SU-DHL-6 (cell line): Measurements from ENCODE around the gene TESPA1.

Experiments
- H2AFZ ChIP-seq: fragments of 200-600 bp; sonication (generic); 2 replicates; pipeline ENCODE4 v1.6.1; 2014; ENCODE audit warnings: low read depth, mild to moderate bottlenecking, moderate library complexity, mixed read lengths, antibody characterized with exemption, low read length; ENCODE audit not compliant: severe bottlenecking
- H3F3A ChIP-seq: fragments of 200-600 bp; shearing (Covaris generic); 2 replicates; pipeline ENCODE4 v1.6.0; 2016; ENCODE audit warnings: antibody characterized with exemption, mild to moderate bottlenecking; ENCODE audit not compliant: insufficient read depth
- H3K27ac ChIP-seq: fragments of 200-600 bp; sonication (generic); 2 replicates; pipeline ENCODE4 v1.5.1; 2016; ENCODE audit warnings: low read depth, mild to moderate bottlenecking, low read length, moderate library complexity, mixed read lengths
- H3K27me3 ChIP-seq: fragments of 200-600 bp; sonication (generic), shearing (Covaris generic); 2 replicates; pipeline ENCODE4 v1.6.0; 2014; ENCODE audit warnings: mild to moderate bottlenecking, low read length
- H3K36me3 ChIP-seq: fragments of 200-600 bp; sonication (generic); 2 replicates; pipeline ENCODE4 v1.6.1; 2014; ENCODE audit warnings: mild to moderate bottlenecking, low read length, mixed read lengths
- H3K4me2 ChIP-seq: fragments of 300-600, 200-600 bp; shearing (Covaris generic), sonication (generic); 2 replicates; pipeline ENCODE4 v1.6.0; 2014; ENCODE audit warnings: low read length, low read depth, mild to moderate bottlenecking; ENCODE audit not compliant: poor library complexity, severe bottlenecking
- H3K4me3 ChIP-seq: fragments of 200-600 bp; sonication (generic); 2 replicates; pipeline ENCODE4 v1.5.1; 2014; ENCODE audit warnings: antibody characterized with exemption, low read length, mild to moderate bottlenecking, mixed read lengths; ENCODE audit not compliant: insufficient read depth, poor library complexity, severe bottlenecking
- H3K79me2 ChIP-seq: fragments of 200-600 bp; sonication (generic); 2 replicates; pipeline ENCODE4 v1.6.1; 2014; ENCODE audit warnings: mild to moderate bottlenecking, low read length, moderate library complexity; ENCODE audit not compliant: insufficient read depth
- H3K9ac ChIP-seq: fragments of 200-600 bp; sonication (generic); 2 replicates; pipeline ENCODE4 v1.7.0; 2014; ENCODE audit warnings: mild to moderate bottlenecking, low read length
- H3K9me2 ChIP-seq: fragments of 200-600 bp; sonication (generic); replicated peaks from 2 replicates; pipeline ENCODE4 v1.6.1; 2014; ENCODE audit warnings: low read length; ENCODE audit not compliant: insufficient read depth
- H3K9me3 ChIP-seq: fragments of 200-600 bp; sonication (generic); 2 replicates; pipeline ENCODE4 v1.6.1; 2014; ENCODE audit warnings: low read length, mixed read lengths; ENCODE audit not compliant: insufficient read depth
- H4K20me1 ChIP-seq: fragments of 200-600 bp; sonication (generic); 2 replicates; pipeline ENCODE4 v1.6.1; 2014; ENCODE audit warnings: low read depth, mild to moderate bottlenecking, antibody characterized with exemption, low read length, moderate library complexity, mixed read lengths
- EZH2phosphoT487 ChIP-seq: fragments of 200-600 bp; sonication (generic), shearing (Covaris generic); conservative IDR thresholded peaks from 2 replicates; pipeline ENCODE4 v1.6.1; 2018; ENCODE audit warnings: mild to moderate bottlenecking, antibody characterized with exemption, low read length, moderate library complexity, mixed read lengths
- TF ChIP-seq, protein P1 (sequence below): fragments of 200-600 bp; sonication (generic); IDR thresholded peaks from one replicate; pipeline ENCODE4 v1.5.1; 2017; ENCODE audit warnings: antibody characterized with exemption, mild to moderate bottlenecking, low read length, moderate library complexity; ENCODE audit not compliant: insufficient read depth, poor library complexity, severe bottlenecking

Gene TESPA1

DNA sequence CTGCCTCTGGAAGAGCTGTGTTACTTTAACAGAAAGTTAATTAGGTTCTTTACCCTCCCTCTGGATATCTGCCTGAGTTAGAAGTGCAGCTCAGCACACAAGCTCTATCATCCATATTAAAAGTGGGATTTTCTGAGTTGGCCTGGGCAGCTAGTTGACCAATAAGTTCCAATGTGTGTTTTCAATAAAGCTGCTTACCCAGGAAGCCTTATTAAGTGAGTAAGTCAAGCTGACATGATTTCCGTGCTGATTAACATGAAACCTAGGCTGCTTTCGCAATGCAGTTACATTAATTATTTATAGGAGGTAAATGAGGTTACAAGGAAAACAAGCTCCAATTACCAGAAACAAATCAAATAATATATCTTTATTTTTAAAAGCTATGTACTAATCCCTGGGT lies 40.0 kb upstream of the TESPA1 start:
- no peak overlapping the region for H3K9ac ChIP-seq
- no peaks in the 10 kb centered on the region for H3K9me3 ChIP-seq
- H4K20me1 ChIP-seq, result no peaks in the 10 kb centered on the region
- H3K27me3 ChIP-seq, result no peaks in the 10 kb centered on the region
- no peak overlapping the region for H3K27ac ChIP-seq
- no peak overlapping the region for H2AFZ ChIP-seq
- no peaks in the 10 kb centered on the region for H3K9me2 ChIP-seq
- H3K4me3 ChIP-seq, result no peak overlapping the region
- H3F3A ChIP-seq, result no peaks in the 10 kb centered on the region
- H3K4me2 ChIP-seq, result no peak overlapping the region
- H3K36me3 ChIP-seq, result no peaks in the 10 kb centered on the region
- TF ChIP-seq, protein P1, sequence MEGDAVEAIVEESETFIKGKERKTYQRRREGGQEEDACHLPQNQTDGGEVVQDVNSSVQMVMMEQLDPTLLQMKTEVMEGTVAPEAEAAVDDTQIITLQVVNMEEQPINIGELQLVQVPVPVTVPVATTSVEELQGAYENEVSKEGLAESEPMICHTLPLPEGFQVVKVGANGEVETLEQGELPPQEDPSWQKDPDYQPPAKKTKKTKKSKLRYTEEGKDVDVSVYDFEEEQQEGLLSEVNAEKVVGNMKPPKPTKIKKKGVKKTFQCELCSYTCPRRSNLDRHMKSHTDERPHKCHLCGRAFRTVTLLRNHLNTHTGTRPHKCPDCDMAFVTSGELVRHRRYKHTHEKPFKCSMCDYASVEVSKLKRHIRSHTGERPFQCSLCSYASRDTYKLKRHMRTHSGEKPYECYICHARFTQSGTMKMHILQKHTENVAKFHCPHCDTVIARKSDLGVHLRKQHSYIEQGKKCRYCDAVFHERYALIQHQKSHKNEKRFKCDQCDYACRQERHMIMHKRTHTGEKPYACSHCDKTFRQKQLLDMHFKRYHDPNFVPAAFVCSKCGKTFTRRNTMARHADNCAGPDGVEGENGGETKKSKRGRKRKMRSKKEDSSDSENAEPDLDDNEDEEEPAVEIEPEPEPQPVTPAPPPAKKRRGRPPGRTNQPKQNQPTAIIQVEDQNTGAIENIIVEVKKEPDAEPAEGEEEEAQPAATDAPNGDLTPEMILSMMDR, result no peak
- no peak for TF ChIP-seq EZH2phosphoT487
- H3K79me2 ChIP-seq, result no peaks in the 10 kb centered on the region

DNA sequence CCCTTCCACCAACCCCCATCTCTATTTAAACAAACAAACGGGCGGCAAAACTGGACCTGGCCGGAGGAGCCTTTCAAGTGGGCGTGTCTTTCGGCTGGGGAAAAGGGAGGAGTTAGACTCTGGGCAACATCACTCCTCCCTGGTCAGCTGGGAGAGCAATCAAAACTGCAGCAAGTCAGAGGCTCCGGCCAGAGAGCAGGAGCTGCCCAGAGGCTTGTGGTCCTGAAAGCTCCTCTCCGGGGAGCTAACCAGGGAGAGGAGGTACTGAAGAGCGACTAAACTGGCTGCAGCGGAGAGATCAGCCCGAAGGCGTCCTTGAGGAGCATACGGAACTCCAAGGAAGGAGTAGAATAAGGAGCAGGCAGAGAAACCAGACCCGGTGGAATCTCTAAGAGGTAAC lies 35.2 kb upstream of the TESPA1 start, which contains the start of gene NEUROD4:
Gene NEUROD4, plus strand, starts transcription at position 191 of the 400 bp plus-strand sequence. CDS start 6,466 bp downstream, outside the sequence.
- no peak within 1 kb of the TSS for H3K27ac ChIP-seq
- H3K4me3 ChIP-seq, result no peak within 1 kb of the TSS
- H3K79me2 ChIP-seq, result no peaks in the 10 kb centered on the region
- TF ChIP-seq EZH2phosphoT487, result no peak
- TF ChIP-seq, protein P1, result no peak
- no peaks in the 10 kb centered on the region for H3K27me3 ChIP-seq
- H3K9me3 ChIP-seq, result no peaks in the 10 kb centered on the region
- H3K9me2 ChIP-seq, result no peaks in the 10 kb centered on the region
- H2AFZ ChIP-seq, result no peak within 1 kb of the TSS
- H3F3A ChIP-seq, result no peaks in the 10 kb centered on the region
- no peaks in the 10 kb centered on the region for H3K36me3 ChIP-seq
- no peak within 1 kb of the TSS for H3K9ac ChIP-seq
- no peaks in the 10 kb centered on the region for H4K20me1 ChIP-seq
- no peak within 1 kb of the TSS for H3K4me2 ChIP-seq

DNA sequence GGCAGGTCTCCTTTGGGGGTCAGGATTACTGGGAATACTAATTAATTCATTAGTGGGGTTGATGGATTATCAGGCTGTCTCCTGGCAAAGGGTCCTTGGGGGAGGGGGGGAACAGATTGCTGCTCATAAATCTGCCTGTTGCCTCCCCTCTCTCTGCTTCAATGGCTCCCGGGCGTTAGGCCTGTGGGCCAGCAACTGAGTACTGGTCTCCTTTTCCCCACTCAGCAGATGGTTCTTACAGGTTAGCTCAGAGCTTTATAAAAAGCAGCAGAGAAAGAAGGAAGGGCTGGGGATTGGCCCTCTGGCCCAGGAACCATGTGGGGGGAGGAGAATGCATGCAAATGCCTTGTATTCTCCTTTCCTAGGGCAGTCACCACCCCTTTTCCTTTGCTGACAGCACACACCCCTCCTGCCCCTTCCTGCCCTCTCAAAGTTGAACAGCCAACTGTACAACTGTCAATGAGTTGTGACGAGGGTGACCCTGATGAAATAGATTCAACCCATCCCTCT lies 32.9 kb upstream of the TESPA1 start:
- no peaks in the 10 kb centered on the region for H3K27me3 ChIP-seq
- TF ChIP-seq, protein P1, result no peak
- TF ChIP-seq EZH2phosphoT487, result no peak

More for the DNA sequence above, 32.9 kb upstream of the TESPA1 start:
- no peak overlapping the region for H3K4me3 ChIP-seq
- no peaks in the 10 kb centered on the region for H3K9me3 ChIP-seq
- H3K27ac ChIP-seq, result no peak overlapping the region
- no peaks in the 10 kb centered on the region for H3F3A ChIP-seq
- H3K9me2 ChIP-seq, result no peaks in the 10 kb centered on the region
- no peak overlapping the region for H3K9ac ChIP-seq
- no peaks in the 10 kb centered on the region for H4K20me1 ChIP-seq
- H3K36me3 ChIP-seq, result no peaks in the 10 kb centered on the region
- H2AFZ ChIP-seq, result no peak overlapping the region
- no peaks in the 10 kb centered on the region for H3K79me2 ChIP-seq
- H3K4me2 ChIP-seq, result no peak overlapping the region
